Panc1 (cell line): Measurements from ENCODE around the gene STAU1.

ENCODE experiments used
- CTCF ChIP-seq: fragments of 450-650 bp; IDR thresholded peaks from 2 replicates; pipeline ENCODE4 v1.5.1; 2017; ENCODE audit warnings: mild to moderate bottlenecking
- POLR2AphosphoS5 ChIP-seq: IDR thresholded peaks from 2 replicates; pipeline ENCODE4 v1.6.1; 2012; ENCODE audit warnings: mild to moderate bottlenecking, low read depth, low read length, moderate library complexity
- REST ChIP-seq, 2 experiments: IDR thresholded peaks; 2 replicates each; pipeline ENCODE4 v1.6.1; 2011 to 2012; ENCODE audit warnings: low read depth in 2 of 2, control low read depth in 1 of 2, low read length in 1 of 2, mild to moderate bottlenecking in 1 of 2, moderate library complexity in 1 of 2; ENCODE audit not compliant: insufficient read depth in 1 of 2
- SIN3A ChIP-seq: IDR thresholded peaks from 2 replicates; pipeline ENCODE4 v1.6.1; 2012; ENCODE audit warnings: low read depth, mild to moderate bottlenecking, low read length, moderate library complexity, borderline replicate concordance; ENCODE audit not compliant: insufficient read depth
- TCF7L2 ChIP-seq: IDR thresholded peaks from 2 replicates; pipeline ENCODE4 v1.6.1; 2011; ENCODE audit warnings: mild to moderate bottlenecking, low read depth, low read length, inconsistent platforms

GRCh38 chr20:49171909-49172308, 16.2 kb downstream of the STAU1 start:
- TF ChIP-seq CTCF (no peak), POLR2AphosphoS5 (no peak), SIN3A (no peak), REST (IDR thresholded peaks at IDR 0.05; ENCODE audit: insufficient read depth in 1 of 2, low read depth in 2 of 2, low read length in 1 of 2) (no peak), TCF7L2 (no peak)
